GM12891 (cell line): Measurements from ENCODE around the gene APBB1.

Experiments
- PAX5 ChIP-seq: IDR thresholded peaks from 2 replicates; pipeline ENCODE4 v1.6.1; 2011; ENCODE audit warnings: low read length, moderate library complexity, mild to moderate bottlenecking; ENCODE audit not compliant: insufficient read depth, severe bottlenecking
- POLR2A ChIP-seq: IDR thresholded peaks from 2 replicates; pipeline ENCODE4 v1.6.1; 2011; ENCODE audit warnings: low read depth, low read length, control low read depth
- POLR2AphosphoS5 ChIP-seq: IDR thresholded peaks from 2 replicates; pipeline ENCODE4 v1.6.1; 2011; ENCODE audit warnings: low read depth, low read length, control low read depth
- POU2F2 ChIP-seq: IDR thresholded peaks from 2 replicates; pipeline ENCODE4 v1.6.1; 2011; ENCODE audit warnings: low read depth, mild to moderate bottlenecking, control low read depth, low read length, moderate library complexity
- SPI1 ChIP-seq: IDR thresholded peaks from 2 replicates; pipeline ENCODE4 v1.6.1; 2011; ENCODE audit warnings: low read depth, low read length, control low read depth
- TAF1 ChIP-seq: IDR thresholded peaks from 2 replicates; pipeline ENCODE4 v1.6.1; 2011; ENCODE audit warnings: low read depth, low read length, control low read depth

DNA sequence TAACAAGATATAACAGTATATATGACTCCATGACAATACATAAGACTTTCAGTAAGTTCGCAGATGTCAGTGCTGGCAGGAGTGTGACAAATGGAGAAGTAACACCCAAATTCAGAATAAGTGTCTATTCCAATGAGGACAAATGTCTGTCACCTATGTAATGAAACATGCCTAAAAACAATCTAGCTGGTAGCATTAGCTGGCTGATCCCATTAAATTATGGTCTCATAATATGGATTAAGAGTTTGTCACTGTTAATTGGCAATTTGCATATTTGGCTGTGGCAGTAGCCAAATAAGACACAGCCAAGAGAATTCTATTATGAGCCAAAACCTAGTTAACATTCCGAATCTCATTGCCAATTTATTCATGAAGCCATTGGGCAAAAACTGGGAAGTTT is 68.4 kb downstream of the APBB1 start:
- TF ChIP-seq POLR2A (no peak), TAF1 (no peak), POLR2AphosphoS5 (no peak), POU2F2 (no peak), PAX5 (no peak), SPI1 (no peak)
